T-helper 2 cell (primary cell): ENCODE measurements around the gene ZBTB20.
A peak's percentile ranks its signal among the peaks of the same experiment; 100 is the strongest.

ENCODE experiments used
- DNase-seq, 5 experiments: peaks; one replicate each; pipeline versions ENCODE4 v3.0.0 to v3.0.0-alpha.2; 2012 to 2022

ZBTB20 gene

GRCh38 chr3:114393367-114394072 is 753.6 kb downstream of the ZBTB20 start:
- DNase-seq: no peak

GRCh38 chr3:114392831-114393230 is 754.3 kb downstream of the ZBTB20 start:
- no peak for DNase-seq

GRCh38 chr3:114389156-114389555 is 757.9 kb downstream of the ZBTB20 start:
- peak in 2 of 5 experiments; percentile 9 to 70 for DNase-seq

- no peak for DNase-seq
Observed at GRCh38 chr3:114384558-114384903, 762.6 kb downstream of the ZBTB20 start.

GRCh38 chr3:114383875-114384557 is 763.1 kb downstream of the ZBTB20 start:
- peak; percentile 13 to 75 (median 37) for DNase-seq

- DNase-seq: no peak
Observed at GRCh38 chr3:114380233-114380651, 766.8 kb downstream of the ZBTB20 start.

GRCh38 chr3:114379266-114379665 is 767.8 kb downstream of the ZBTB20 start:
- DNase-seq: no peak

GRCh38 chr3:114378760-114379159 is 768.3 kb downstream of the ZBTB20 start:
- DNase-seq: no peak

- DNase-seq: no peak
Observed at GRCh38 chr3:114377426-114377825, 769.7 kb downstream of the ZBTB20 start.

GRCh38 chr3:114376516-114377185 is 770.4 kb downstream of the ZBTB20 start:
- DNase-seq: no peak

- no peak for DNase-seq
Observed at GRCh38 chr3:114375608-114376421, 771.3 kb downstream of the ZBTB20 start.

- DNase-seq: no peak
Observed at GRCh38 chr3:114374433-114374990, 772.6 kb downstream of the ZBTB20 start.

- DNase-seq: no peak
Observed at GRCh38 chr3:114370537-114371174, 776.4 kb downstream of the ZBTB20 start.

GRCh38 chr3:114365909-114366308 is 781.2 kb downstream of the ZBTB20 start:
- DNase-seq: no peak

- peak in 1 of 5 experiments; percentile 73 for DNase-seq
Observed at GRCh38 chr3:114364806-114365654, 782.1 kb downstream of the ZBTB20 start.

- no peak for DNase-seq
Observed at GRCh38 chr3:114363554-114364202, 783.4 kb downstream of the ZBTB20 start.

- DNase-seq: peak in 1 of 5 experiments; percentile 45
Observed at GRCh38 chr3:114362815-114363214, 784.3 kb downstream of the ZBTB20 start.

- no peak for DNase-seq
Observed at GRCh38 chr3:114361391-114361790, 785.7 kb downstream of the ZBTB20 start.

- DNase-seq: peak in 1 of 5 experiments; percentile 36
Observed at GRCh38 chr3:114356525-114356924, 790.6 kb downstream of the ZBTB20 start.

- no peak for DNase-seq
Observed at GRCh38 chr3:114356066-114356465, 791.0 kb downstream of the ZBTB20 start.
